HG03159 (cell line): ENCODE data around the gene ATP5F1B.

Source experiments
- ATAC-seq: cut with Tn5 transposase; IDR thresholded peaks from one replicate; pipeline ENCODE4 v1.9.1; 2021; ENCODE audit warnings: mild to moderate bottlenecking, moderate library complexity; ENCODE audit not compliant: unreplicated experiment

Gene ATP5F1B

DNA sequence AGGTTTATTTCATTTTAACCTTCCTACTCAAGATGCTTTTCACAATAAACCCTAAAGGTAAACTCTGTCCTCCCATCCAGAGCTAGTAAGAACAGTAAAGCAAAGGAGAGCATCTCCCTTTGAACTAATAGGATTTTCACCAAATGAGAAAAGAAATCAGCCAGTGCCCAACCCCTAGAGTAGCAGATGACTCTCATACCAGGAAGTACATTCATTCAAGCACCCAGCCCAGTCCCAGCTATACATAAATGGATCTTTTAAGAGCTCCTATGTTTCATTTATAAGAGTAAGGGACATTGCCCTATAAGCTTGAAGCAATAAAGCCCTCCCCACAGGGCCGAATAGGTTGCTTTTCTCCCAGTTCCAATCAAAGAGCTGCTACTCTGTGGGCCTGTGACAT lies 23.2 kb downstream of the ATP5F1B start:
- ATAC-seq, result no peak

GRCh38 chr12:56616925-56617324 lies 28.9 kb downstream of the ATP5F1B start:
- no peak for ATAC-seq

DNA sequence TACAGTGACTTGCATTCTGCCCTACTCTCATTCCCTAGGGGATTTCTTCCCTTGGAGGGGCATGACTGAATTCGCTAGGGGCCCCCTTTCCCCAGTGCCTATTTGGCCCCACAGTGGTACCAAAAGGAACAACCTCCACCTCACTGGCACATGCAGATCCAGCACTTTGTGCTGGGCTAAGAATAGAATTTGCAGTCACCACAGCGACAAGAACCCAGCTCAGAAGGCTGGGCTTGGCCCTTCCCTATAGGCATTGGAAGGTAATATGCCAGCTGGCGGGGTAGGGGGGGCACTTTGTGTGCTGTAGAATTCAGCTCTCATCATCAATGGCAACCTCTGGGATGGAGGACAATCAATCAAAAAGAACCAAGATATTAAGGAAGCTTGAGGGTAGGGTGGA lies 29.5 kb downstream of the ATP5F1B start:
- no peak for ATAC-seq

DNA sequence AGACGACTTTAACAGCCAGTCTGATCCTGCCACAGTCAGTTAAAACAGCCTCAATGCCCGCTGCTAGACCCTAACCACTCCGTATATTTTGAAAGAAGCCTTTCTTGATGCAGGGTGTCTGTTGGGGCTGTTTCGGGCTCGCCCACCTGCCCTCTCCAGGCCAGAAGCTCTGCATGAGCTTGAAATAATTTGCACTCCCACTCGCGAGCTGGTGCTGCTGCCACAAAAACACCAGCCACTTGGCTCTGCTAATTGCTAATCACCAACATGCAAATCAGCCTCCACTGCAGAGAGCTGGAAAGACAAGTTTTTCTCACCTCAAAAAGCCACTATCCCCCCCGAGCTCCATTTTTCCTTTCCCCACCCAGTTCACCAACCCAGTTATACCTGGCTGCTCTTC lies 31.2 kb downstream of the ATP5F1B start:
- no peak for ATAC-seq

GRCh38 chr12:56604355-56604754 lies 41.4 kb downstream of the ATP5F1B start:
- ATAC-seq, result no peak

DNA sequence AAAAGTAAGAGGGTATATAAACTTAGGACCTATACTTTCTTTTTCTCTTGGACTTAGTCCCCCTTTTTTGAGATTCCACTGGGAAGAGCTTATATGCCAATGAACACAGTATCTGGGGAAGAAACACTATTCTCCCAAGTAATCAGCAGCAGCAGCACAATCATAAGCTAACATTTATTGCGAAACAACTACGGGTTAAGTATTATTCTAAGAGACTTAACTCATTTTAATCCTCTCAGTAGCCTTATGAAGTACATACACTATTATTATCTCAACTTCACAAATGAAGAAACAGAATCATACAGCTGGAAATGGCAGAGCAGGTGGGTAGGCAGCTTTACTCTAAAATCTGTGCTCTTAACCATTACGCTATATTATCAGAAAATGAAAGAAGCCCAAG lies 43.5 kb downstream of the ATP5F1B start:
- no peak for ATAC-seq

GRCh38 chr12:56601503-56601902 lies 44.3 kb downstream of the ATP5F1B start:
- ATAC-seq, result no peak

DNA sequence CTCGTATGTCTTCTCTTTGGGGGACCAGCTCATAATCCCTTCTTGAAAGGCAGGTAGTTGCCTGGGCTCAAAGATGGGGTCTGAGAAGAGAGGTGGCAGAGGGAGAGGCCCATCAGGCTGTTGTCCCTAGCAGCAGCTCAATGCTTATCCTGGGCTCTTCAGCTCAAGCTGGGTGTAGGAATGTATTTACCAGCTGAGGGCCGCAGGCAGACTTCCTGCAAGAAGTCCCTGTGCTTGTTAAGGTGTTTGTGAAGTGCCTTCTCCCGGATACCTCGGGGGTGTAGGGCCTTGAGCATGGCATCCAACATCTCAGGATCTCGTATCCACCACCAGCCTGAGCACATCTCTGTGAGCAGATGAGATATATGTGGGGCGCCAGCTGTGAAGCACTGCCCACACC lies 45.0 kb downstream of the ATP5F1B start:
- no peak for ATAC-seq

GRCh38 chr12:56599797-56600196 lies 46.0 kb downstream of the ATP5F1B start:
- no peak for ATAC-seq

DNA sequence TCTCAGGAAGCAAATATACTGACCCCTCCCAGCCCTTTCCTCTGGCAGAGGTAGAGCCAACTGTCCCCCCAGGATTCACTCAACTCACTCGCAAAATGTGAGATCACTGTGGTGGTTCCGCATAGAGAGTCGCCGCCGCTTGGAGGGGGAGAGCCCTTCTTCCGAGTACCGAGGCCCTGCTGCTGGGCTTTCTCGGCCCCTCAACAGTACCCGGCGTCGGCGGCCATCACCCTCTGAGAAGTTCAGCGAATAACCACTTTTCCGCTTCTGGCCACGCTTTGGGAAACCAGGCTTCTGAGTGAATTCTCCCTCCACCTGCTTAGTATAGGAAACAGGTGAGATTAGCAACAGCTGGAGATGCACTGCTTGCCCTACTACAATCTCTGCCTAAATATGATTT lies 46.7 kb downstream of the ATP5F1B start:
- no peak for ATAC-seq

DNA sequence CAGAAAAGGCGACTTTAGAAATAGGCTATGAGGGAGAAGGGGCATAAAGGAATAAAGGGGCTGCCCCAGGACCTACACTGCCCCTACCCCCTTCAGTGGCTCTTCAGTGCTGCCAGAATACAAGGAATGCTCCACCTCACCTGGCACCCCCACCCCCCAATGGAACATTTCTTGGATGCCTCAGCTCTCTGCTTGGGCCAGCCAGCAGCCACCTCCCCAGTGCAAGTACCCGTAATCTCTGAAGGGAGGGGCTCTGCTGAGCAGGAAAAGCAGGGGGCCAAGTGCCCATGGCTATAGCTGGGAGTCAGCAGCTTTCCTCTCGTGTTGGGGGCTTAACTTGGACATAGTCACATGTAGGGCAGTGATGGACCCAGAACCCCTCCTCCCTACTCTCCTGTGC lies 49.0 kb downstream of the ATP5F1B start:
- no peak for ATAC-seq

DNA sequence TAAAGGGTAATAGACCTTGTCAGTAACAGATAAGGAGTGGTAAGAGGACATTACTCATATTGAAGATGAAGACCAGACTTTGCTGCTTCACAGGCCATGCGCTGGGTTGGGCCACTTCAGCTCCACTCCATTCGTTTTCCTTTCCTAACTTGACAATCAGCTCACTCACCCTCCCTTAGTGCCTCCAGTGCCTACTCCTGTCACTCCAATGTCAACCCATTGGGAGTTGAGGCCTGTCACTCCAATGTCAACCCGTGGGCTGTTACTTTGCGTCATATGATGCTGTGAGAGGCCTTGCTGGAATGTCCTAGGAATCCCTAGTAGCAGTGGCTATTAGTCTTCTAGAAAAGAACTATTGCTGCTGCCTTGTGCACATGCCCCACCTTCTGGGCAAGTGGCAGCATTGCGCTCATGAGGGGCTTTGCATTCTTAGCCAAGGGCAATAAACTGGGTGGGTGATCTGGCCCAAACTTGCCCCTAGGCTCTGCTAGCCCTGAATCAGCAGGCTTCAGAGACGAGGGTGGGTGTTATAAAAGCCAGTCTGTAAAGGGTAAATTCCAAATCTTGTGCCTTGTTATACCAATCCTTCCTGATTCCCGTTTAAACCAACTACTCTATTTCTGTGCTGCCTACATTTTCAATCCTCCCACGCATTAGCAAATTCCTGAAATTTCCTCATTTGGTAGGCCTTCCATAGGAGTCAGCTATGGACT lies 51.7 kb downstream of the ATP5F1B start:
- no peak for ATAC-seq

DNA sequence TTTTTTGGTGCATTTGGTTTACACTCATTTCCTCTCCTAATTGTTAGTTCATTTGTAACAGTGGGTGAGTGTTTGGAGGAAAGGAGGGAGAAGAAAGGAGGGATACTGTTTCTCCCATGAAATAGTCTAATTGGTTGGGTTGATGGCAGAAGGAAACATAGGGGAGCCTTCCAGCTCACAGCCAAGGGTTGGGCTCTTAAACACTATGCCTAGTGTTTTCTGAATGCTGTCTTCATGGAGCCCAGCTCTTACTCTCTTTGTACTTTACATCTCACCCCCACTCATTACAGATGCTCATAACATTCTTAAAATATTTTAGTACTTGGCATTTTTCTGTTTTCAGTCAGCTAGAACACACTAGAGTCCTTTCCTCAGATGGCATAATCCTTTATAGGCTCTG lies 53.8 kb downstream of the ATP5F1B start:
- ATAC-seq, result no peak

GRCh38 chr12:56591126-56591525 lies 54.7 kb downstream of the ATP5F1B start:
- no peak for ATAC-seq

DNA sequence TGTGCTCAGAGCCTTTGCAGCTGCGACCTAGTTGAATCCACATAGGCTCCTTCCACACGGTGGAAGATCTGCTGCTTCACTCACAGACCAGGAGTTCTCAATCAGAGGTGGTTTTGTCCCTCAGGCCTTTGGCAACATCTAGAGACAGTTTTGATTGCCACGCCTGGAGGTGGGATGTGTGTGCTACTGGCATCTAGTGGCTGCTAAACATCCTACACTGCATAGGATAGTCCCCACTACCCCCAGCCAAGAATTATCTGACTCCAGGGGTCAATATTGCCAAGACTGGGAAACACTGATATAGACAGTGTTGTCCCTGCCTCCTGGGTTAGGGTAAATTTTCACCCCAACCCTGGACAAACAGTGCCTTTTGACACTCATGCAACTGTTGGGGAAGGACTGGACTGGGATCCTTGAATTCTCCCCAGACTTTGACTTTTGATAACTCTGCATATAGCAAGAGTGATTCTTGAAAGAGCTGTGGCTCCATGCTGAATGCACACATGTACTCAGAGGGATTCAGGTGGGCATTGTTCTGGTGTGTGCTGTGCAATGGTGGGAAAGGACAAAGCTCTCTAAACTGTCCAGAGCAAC lies 55.5 kb downstream of the ATP5F1B start:
- ATAC-seq, result no peak

- ATAC-seq, result no peak
Observed at GRCh38 chr12:56589783-56590182, 56.0 kb downstream of the ATP5F1B start.
